Gastroesophageal sphincter (tissue), 4 donors: ENCODE measurements around the gene C12orf60. TPM values are rescaled to one million over a fixed set of nuclear protein-coding genes. Genes with fewer than 3 reads are reported as not detected.
A peak's percentile ranks its signal among the peaks of the same experiment; 100 is the strongest.

Experiments
- ATAC-seq: fragments of 150-250 bp; one replicate; pipeline ENCODE4 v1.9.1; 2016; ENCODE audit warnings: mild to moderate bottlenecking, moderate library complexity
- H3K27ac ChIP-seq, 4 donors: fragments of 200-600 bp; sonication (generic) in 3 of 4; 1 replicate in 3 of 4; 2 replicates in 1 of 4; pipeline ENCODE4 v1.5.1; 2016 to 2019
- H3K27me3 ChIP-seq: fragments of 200-600 bp; sonication (generic); one replicate; pipeline ENCODE4 v1.5.1; 2019
- H3K36me3 ChIP-seq, 2 donors: fragments of 200-600 bp; sonication (generic); one replicate each; pipeline ENCODE4 v1.5.1; 2019; ENCODE audit warnings: control low read depth in 1 of 2
- H3K4me1 ChIP-seq, 3 donors: fragments of 200-600 bp; sonication (generic); 1 replicate in 2 of 3; 2 replicates in 1 of 3; pipeline ENCODE4 v1.5.1; 2016 to 2019; ENCODE audit warnings: control low read depth in 2 of 3
- H3K4me3 ChIP-seq, 2 donors: fragments of 200-600 bp; sonication (generic); one replicate each; pipeline ENCODE4 v1.5.1; 2019; ENCODE audit warnings: mild to moderate bottlenecking in 1 of 2, moderate library complexity in 1 of 2
- H3K9me3 ChIP-seq, 3 donors: fragments of 200-600 bp; sonication (generic); one replicate each; pipeline ENCODE4 v1.5.1; 2017 to 2019; ENCODE audit warnings: control low read depth in 2 of 3
- EP300 ChIP-seq: sonication (generic); formaldehyde crosslinking; IDR thresholded peaks from one replicate; pipeline ENCODE4 v1.6.1; 2017; ENCODE audit warnings: antibody characterized with exemption, mild to moderate bottlenecking
- POLR2A ChIP-seq, 2 donors: fragments of 450-650 bp; IDR thresholded peaks; one replicate each; pipeline ENCODE4 v1.6.1; 2017; ENCODE audit warnings: antibody characterized with exemption in 2 of 2, mild to moderate bottlenecking in 2 of 2, moderate library complexity in 1 of 2
- POLR2AphosphoS5 ChIP-seq: sonication (generic); formaldehyde crosslinking; IDR thresholded peaks from one replicate; pipeline ENCODE4 v1.6.1; 2017; ENCODE audit warnings: antibody characterized with exemption
- WGBS, 2 donors: methylation state at CpG; one replicate each; pipeline ENCODE4 v1.1.5; 2018; ENCODE audit warnings: low coverage in 1 of 2; 5-methylcytosine and 5-hydroxymethylcytosine counted together
- total RNA-seq, 4 donors: library from RNA; depleted of rRNA; stranded (reverse); fragments of >200 nt; gene quantifications; one replicate each; pipeline ENCODE4 v1.1.0, GENCODE V29; 2016
- TF ChIP-seq, protein P1 (sequence below), 4 experiments: fragments of 200-600 bp in 2 of 4; fragments of 450-650 bp in 2 of 4; sonication (generic) in 1 of 4; IDR thresholded peaks; one replicate each; pipeline ENCODE4 v1.5.1; 2017 to 2019; ENCODE audit warnings: antibody characterized with exemption in 4 of 4, mild to moderate bottlenecking in 2 of 4, moderate library complexity in 2 of 4

C12orf60 gene
- total RNA-seq, 4 donors from 2014 or later = 0.40 to 1.5 (median 1.0) TPM

DNA sequence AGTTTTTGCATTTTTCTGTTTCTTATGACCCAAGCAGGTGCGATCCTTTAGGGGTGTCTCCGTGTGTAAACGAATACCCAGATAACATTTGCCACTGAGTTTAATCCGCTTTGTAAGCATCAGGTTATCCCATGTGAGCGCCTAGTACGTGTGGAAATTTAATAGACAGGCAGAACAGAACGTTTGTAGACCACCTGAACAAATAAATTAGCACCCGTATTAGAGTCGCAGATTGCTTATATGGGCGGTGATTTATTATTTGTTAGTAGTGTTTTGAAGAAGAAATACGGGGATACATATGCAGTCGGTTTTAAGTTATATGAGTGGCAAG lies 325 bp downstream of the C12orf60 start:
- WGBS, 2 donors = 0 to 1% methylated on average over 12 of the region's 12 CpGs
- no peaks in the 10 kb centered on the region for H3K9me3 ChIP-seq
- H3K4me3 ChIP-seq = peak overlapping the region; percentile 55 to 66
- peaks cover 0 to 30% (median 6%) of the 10 kb centered on the region in 3 donors for H3K4me1 ChIP-seq
- H3K36me3 ChIP-seq = peaks cover 0 to 12% of the 10 kb centered on the region in 2 donors
- H3K27me3 ChIP-seq = no peaks in the 10 kb centered on the region
- peak overlapping the region; percentile 85 to 95 (median 91) for H3K27ac ChIP-seq
- TF ChIP-seq, protein P1, sequence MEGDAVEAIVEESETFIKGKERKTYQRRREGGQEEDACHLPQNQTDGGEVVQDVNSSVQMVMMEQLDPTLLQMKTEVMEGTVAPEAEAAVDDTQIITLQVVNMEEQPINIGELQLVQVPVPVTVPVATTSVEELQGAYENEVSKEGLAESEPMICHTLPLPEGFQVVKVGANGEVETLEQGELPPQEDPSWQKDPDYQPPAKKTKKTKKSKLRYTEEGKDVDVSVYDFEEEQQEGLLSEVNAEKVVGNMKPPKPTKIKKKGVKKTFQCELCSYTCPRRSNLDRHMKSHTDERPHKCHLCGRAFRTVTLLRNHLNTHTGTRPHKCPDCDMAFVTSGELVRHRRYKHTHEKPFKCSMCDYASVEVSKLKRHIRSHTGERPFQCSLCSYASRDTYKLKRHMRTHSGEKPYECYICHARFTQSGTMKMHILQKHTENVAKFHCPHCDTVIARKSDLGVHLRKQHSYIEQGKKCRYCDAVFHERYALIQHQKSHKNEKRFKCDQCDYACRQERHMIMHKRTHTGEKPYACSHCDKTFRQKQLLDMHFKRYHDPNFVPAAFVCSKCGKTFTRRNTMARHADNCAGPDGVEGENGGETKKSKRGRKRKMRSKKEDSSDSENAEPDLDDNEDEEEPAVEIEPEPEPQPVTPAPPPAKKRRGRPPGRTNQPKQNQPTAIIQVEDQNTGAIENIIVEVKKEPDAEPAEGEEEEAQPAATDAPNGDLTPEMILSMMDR (IDR thresholded peaks at IDR 0.05) = no peak
- TF ChIP-seq EP300 = no peak
- peak; percentile 16 for ATAC-seq

DNA sequence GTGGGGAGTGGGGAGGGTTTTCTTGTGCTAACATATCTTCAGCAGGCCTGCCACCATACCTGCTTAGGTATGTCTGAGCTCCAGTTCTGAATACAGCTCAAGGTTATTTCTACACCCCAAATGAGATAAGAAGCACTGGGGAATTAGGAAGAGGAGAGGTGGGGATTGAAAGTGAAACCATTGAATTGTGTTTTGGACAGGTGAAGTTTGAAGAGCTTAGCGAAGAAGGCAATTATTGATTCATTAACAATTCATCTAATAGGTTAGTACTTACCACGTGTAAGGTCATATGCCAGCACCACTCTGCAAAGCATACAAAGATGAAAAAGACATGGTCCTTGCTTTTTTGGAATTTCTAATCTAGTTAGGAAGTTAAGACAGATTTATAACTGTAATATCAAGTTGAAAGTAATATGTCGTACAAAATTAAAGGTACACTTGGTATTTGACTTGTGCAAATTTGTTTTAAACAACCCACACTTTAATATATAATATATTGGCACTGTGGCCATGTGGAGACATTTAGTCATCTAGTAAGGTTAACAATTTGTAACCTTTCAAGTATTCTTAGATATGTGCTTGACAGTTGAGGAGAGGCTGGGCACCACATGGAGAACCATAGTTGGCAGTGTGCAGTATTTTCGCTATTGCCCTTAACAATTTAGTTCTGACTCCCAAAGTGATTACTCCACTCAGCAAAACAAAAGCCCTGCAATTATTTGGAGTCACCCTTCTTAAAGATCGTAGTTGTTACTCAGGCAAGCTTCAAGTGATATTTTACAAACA lies 6.9 kb downstream of the C12orf60 start:
- Histone ChIP-seq H3K4me3 (no peak overlapping the region), H3K36me3 (no peaks in the 10 kb centered on the region), H3K27me3 (no peaks in the 10 kb centered on the region), H3K4me1 (no peaks in the 10 kb centered on the region), H3K9me3 (no peaks in the 10 kb centered on the region), H3K27ac (no peak overlapping the region)
- 87 to 93% methylated on average over 5 of the region's 5 CpGs for WGBS, 2 donors
- TF ChIP-seq POLR2A (IDR thresholded peaks at IDR 0.05) = no peak
- TF ChIP-seq, protein P1 (IDR thresholded peaks at IDR 0.05) = no peak
- TF ChIP-seq POLR2AphosphoS5 = no peak
- TF ChIP-seq EP300 = no peak
- ATAC-seq = no peak

DNA sequence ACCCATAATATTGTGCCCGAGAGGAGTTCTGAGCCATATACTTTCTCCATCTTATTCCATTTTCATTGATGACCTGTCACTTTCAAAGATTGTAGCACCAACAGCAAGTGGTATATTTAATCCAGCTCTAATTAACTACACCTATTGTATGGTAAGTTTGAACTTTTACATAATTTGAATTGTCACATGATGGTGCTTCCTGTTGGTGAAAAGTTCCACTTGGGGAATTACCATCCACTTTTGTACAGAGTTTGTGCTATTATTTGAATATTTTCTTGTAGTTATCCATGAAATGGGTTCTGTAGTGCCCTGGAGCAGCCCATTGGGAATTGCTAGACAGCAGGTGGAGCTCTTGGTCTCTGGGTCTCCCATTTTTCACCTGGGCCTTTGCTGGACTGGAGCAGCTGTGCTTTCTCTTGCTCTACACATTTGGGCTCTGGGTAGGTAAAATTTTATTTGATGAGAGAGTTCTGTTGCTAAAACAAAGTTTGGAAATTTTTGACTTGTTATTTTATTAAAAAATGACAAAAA lies 7.5 kb downstream of the C12orf60 start:
- Histone ChIP-seq H3K36me3 (no peaks in the 10 kb centered on the region), H3K4me1 (no peaks in the 10 kb centered on the region), H3K27ac (no peak overlapping the region), H3K4me3 (no peak overlapping the region), H3K27me3 (no peaks in the 10 kb centered on the region), H3K9me3 (no peaks in the 10 kb centered on the region)
- no peak for ATAC-seq
- 89 to 92% methylated on average over 1 of the region's 1 CpG for WGBS, 2 donors
- TF ChIP-seq POLR2AphosphoS5 (no peak), EP300 (no peak), POLR2A (IDR thresholded peaks at IDR 0.05) (no peak)
- TF ChIP-seq, protein P1 (IDR thresholded peaks at IDR 0.05) = peak in 2 of 4 experiments; percentile 5 to 50

DNA sequence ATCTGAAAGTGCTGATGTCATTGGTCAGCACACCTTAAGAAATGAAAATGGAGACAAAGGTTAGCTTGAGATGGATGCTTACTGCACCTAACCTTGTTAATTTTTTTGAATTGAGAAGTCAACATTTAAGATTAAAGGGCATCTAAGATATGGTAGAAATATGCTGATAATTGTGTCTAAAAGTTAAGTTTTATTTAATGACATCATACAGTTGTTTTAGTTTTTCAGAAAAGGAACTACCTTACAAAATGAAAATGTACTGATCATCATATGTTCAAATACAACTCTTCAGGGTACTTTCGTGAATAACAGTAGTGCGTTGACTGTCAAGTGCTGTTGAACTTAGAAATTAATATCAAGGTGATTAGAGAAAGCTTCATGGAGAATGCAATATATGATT lies 8.0 kb downstream of the C12orf60 start:
- no peak for ATAC-seq
- WGBS, 2 donors = 94 to 100% methylated on average over 2 of the region's 2 CpGs
- H3K4me1 ChIP-seq = no peaks in the 10 kb centered on the region
- H3K27ac ChIP-seq = no peak overlapping the region
- H3K27me3 ChIP-seq = no peaks in the 10 kb centered on the region
- H3K9me3 ChIP-seq = no peaks in the 10 kb centered on the region
- TF ChIP-seq EP300 (no peak), POLR2AphosphoS5 (no peak), POLR2A (IDR thresholded peaks at IDR 0.05) (no peak)
- TF ChIP-seq, protein P1 (IDR thresholded peaks at IDR 0.05) = no peak
- H3K4me3 ChIP-seq = no peak overlapping the region
- H3K36me3 ChIP-seq = no peaks in the 10 kb centered on the region

DNA sequence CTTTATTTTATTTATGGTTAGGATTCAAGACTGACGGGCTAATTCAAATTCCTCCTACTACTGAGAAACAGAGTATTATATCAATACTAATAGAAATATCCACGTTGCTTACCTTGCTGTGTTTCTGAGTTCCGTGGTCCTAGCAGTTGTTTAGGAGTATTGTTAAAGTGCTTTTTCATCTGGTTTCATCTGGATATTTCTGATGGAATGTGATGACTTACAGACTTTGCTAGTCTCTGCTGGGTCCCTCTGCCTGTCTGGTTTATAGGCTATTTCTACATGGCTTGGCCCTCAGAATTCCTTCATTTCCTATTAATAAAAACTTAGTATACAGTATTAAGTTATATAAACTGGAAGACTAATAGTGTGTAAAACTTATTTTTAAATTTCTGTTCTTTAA lies 10.5 kb downstream of the C12orf60 start, which contains the start of gene SMCO3:
TSS of gene SMCO3 (minus strand) at position 169 of the 400 bp plus-strand sequence. CDS start 7,502 bp downstream, outside the sequence.
- 62% methylated on average over 3 of the region's 3 CpGs for WGBS, 2 donors

More for the DNA sequence above, 10.5 kb downstream of the C12orf60 start, which contains the start of gene SMCO3:
- no peak for ATAC-seq
- Histone ChIP-seq H3K4me3 (no peak within 1 kb of the TSS), H3K36me3 (no peaks in the 10 kb centered on the region), H3K27ac (no peak within 1 kb of the TSS), H3K27me3 (no peaks in the 10 kb centered on the region), H3K9me3 (no peaks in the 10 kb centered on the region), H3K4me1 (no peaks in the 10 kb centered on the region)
- TF ChIP-seq, protein P1 (IDR thresholded peaks at IDR 0.05) = no peak
- TF ChIP-seq POLR2AphosphoS5 = no peak
- no peak for TF ChIP-seq EP300
- no peak for TF ChIP-seq POLR2A (IDR thresholded peaks at IDR 0.05)
